Epithelial cell of esophagus (primary cell): ENCODE data around the gene SECISBP2L.

Experiments used
- DNase-seq: peaks from one replicate; pipeline ENCODE4 v3.0.0; 2010; ENCODE audit warnings: low read depth
- H3K4me3 ChIP-seq: 2 replicates; pipeline ENCODE4 v1.5.1; 2011; ENCODE audit warnings: mild to moderate bottlenecking, low read length, control low read depth
- TF ChIP-seq, protein P1 (sequence below): IDR thresholded peaks from 2 replicates; pipeline ENCODE4 v1.5.1; 2011; ENCODE audit warnings: low read depth, mild to moderate bottlenecking, low read length, control low read depth, inconsistent platforms; ENCODE audit not compliant: insufficient read depth; ENCODE audit errors: missing control alignments

SECISBP2L gene

DNA sequence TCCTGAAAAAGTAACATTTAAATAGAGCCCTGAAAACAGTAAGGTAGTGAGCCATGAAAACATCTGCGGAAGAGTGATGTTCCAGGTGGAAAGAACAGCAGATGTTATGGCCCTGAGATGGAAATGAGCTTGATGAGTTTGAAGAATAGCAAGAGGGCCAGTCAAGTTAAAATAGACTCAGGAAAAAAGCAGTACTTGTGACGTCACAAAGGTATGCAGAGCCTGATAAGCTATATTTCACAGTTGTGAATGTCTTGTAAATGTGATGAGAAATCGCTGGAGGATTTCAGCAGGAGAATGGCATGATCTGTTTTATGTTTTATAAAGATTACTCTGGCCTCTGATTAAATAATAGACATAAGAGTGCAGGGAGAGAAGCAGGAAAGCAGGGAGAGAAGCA lies 18.6 kb upstream of the SECISBP2L start:
- no peak for DNase-seq
- TF ChIP-seq, protein P1, sequence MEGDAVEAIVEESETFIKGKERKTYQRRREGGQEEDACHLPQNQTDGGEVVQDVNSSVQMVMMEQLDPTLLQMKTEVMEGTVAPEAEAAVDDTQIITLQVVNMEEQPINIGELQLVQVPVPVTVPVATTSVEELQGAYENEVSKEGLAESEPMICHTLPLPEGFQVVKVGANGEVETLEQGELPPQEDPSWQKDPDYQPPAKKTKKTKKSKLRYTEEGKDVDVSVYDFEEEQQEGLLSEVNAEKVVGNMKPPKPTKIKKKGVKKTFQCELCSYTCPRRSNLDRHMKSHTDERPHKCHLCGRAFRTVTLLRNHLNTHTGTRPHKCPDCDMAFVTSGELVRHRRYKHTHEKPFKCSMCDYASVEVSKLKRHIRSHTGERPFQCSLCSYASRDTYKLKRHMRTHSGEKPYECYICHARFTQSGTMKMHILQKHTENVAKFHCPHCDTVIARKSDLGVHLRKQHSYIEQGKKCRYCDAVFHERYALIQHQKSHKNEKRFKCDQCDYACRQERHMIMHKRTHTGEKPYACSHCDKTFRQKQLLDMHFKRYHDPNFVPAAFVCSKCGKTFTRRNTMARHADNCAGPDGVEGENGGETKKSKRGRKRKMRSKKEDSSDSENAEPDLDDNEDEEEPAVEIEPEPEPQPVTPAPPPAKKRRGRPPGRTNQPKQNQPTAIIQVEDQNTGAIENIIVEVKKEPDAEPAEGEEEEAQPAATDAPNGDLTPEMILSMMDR: no peak
- H3K4me3 ChIP-seq: no peak overlapping the region

DNA sequence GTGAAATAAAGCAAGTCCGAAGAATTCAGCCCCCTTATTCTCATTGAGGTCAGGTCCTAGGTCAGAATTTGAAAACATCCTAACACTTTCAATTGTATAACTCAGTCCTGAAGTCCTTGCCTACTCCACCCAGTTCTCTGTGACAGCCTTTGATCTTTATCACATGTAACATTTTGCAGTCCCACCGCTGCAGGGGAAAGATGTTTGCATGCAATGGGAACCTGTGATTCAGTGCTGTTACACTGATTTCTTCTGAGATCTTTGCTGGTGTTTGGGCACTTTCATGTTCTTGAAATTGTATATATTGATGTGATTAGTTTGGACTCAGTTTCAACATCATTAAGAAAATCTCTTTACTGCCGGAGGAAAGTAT lies 18.0 kb upstream of the SECISBP2L start:
- H3K4me3 ChIP-seq: no peak overlapping the region
- TF ChIP-seq, protein P1: no peak
- DNase-seq: no peak

DNA sequence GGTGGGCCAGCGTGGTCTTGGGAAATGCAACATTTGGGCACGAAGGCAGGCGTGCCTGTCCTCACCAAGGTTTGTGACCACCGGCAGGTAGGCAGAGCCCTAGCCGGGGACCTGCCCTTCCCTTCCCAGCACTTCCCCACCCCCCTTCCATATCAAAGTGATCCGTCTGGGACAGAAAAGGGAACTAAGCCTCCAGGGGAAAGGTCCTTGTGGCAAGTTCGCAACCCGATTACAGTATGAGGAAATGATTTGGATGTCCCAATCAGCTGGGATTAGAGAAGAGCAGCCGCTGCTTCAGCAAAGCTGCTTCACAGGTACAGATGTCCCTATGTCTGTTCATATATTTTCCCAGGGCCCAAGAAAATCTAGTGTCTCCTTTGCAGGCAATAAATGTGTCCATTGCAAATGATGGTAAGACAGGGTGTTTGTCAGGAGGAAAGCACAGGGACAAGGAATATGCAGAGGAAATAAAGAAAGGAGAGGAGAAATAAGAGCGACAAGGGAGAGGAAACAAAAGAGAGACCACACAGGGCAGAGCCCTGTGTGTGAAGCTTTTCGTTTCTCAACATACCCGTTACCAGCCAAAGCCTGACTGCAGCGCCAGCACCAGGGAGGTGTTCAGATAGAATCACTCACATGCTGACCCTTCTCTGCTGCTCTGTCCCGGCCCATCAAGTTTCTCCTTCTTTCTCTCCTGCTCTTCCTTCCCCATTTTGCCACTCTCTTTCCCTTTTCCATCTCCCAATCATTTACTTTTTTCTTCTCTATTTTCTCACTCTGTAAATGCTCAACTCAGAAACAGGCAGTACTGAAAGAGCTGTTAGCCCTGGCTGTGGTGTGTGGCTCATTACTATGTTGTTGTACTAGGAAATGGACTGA lies 17.4 kb upstream of the SECISBP2L start:
- no peak overlapping the region for H3K4me3 ChIP-seq
- TF ChIP-seq, protein P1: no peak
- no peak for DNase-seq

DNA sequence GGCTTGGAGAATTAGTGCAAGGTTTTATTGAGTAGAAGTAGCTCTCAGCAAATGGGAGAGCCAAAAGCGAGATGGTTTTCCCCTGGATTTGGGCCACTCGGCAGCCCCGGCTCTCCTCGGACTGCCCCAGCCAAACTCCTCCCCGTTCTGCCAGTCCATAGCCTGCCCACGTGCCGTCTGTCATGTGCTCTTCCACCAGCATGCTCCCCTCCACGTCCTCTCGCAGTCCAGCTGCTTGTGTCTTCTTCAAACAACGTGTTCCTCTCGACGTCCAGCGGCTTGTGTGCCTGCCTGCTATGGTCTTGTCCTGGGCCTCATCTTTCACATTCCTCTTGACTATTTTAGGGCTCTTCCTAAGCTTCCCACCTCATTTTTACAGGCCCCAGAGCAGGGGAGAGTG lies 16.7 kb upstream of the SECISBP2L start:
- no peak overlapping the region for H3K4me3 ChIP-seq
- DNase-seq: no peak

DNA sequence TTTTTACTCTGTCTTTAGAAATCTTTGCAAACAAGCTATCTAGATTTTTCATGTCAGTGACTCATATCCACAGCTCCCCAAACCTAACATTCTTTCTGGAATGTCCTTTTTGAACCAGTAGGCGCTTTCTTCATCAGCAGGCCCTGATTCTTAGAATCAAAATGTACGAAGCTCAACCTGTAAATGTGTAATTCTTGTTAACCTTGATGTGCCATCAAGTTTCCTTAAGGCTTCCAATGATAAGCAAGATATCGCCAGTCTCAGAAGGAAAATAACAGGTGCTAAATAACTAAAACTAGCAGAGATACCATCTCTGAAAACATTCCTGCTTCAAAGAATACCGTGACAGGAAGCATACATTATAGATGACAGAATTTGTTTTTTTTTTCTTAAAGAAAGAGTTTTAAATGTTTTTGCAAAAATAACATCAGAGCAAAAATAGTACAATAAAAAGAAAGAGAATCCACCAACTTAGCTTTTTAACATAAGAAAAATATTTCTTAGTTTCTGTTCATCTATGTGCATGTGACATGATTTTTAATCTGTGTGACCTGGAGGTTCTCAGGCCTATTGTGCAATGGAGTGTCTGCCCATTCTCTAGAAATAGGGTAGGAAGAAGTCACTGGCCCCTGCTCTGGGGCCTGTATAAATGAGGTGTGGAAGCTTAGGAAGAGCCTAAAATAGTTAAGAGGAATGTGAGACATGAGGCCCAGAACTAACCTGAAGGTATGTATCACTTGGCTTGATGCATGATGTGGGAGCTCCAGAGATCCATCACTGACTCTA lies 14.7 kb upstream of the SECISBP2L start:
- DNase-seq: no peak
- TF ChIP-seq, protein P1: no peak
- H3K4me3 ChIP-seq: no peak overlapping the region

More for the DNA sequence above, 16.7 kb upstream of the SECISBP2L start:
- TF ChIP-seq, protein P1: no peak

DNA sequence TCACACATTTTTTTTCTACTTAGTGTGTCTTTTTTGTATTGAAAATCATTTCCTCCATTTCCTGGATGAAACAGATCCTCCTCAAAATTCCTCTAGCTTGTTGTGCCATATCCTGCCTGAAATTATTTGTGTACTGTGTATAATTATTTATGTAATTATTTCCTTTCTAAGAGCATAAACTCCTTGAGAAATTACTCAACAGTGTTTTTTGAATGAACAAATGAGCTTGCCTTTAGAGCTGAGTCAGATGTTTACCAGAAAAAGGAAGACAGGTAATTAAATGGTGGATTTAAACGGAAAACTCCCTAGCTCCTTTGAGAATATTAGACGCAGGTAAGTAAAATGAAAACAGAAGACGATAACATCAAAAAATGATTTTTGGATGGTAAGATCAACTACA lies 13.2 kb upstream of the SECISBP2L start:
- TF ChIP-seq, protein P1: no peak
- DNase-seq: no peak
- H3K4me3 ChIP-seq: no peak overlapping the region
